Measurements from ENCODE around the gene ZNF621.
"Not testable (repeated sequence)": the region's sequence is repeated elsewhere in the genome, so short reads cannot be mapped to it uniquely, and the experiment has no call there.

Gene ZNF621

GRCh38 chr3:40546816-40547215 lies 22.1 kb downstream of the ZNF621 start:
- DNase-seq (ENCODE audit: low spot score): no peak

- DNase-seq (ENCODE audit: low spot score): no peak
Measured at GRCh38 chr3:40550167-40550566, 25.4 kb downstream of the ZNF621 start.

GRCh38 chr3:40557575-40558161 lies 32.9 kb downstream of the ZNF621 start:
- no peak for DNase-seq (ENCODE audit: low spot score)

GRCh38 chr3:40562482-40562881 lies 37.7 kb downstream of the ZNF621 start:
- not testable (repeated sequence) for DNase-seq (ENCODE audit: low spot score)

- DNase-seq (ENCODE audit: low spot score): not testable (repeated sequence)
Measured at GRCh38 chr3:40565629-40566028, 40.9 kb downstream of the ZNF621 start.

- DNase-seq (ENCODE audit: low spot score): no peak
Measured at GRCh38 chr3:40566694-40567093, 41.9 kb downstream of the ZNF621 start.

GRCh38 chr3:40572588-40572987 lies 47.8 kb downstream of the ZNF621 start:
- no peak for DNase-seq (ENCODE audit: low spot score)

- DNase-seq (ENCODE audit: low spot score): no peak
Measured at GRCh38 chr3:40574050-40574449, 49.3 kb downstream of the ZNF621 start.

- no peak for DNase-seq (ENCODE audit: low spot score)
Measured at GRCh38 chr3:40574661-40575060, 49.9 kb downstream of the ZNF621 start.

GRCh38 chr3:40576396-40576795 lies 51.6 kb downstream of the ZNF621 start:
- no peak for DNase-seq (ENCODE audit: low spot score)

GRCh38 chr3:40580494-40581091 lies 55.8 kb downstream of the ZNF621 start:
- DNase-seq (ENCODE audit: low spot score): peak; percentile 70

- DNase-seq (ENCODE audit: low spot score): no peak
Measured at GRCh38 chr3:40581166-40581565, 56.4 kb downstream of the ZNF621 start.

GRCh38 chr3:40582401-40583027 lies 57.8 kb downstream of the ZNF621 start:
- DNase-seq (ENCODE audit: low spot score): no peak

- no peak for DNase-seq (ENCODE audit: low spot score)
Measured at GRCh38 chr3:40583691-40584090, 58.9 kb downstream of the ZNF621 start.

GRCh38 chr3:40584625-40585189 lies 59.9 kb downstream of the ZNF621 start:
- DNase-seq (ENCODE audit: low spot score): peak; percentile 67

- no peak for DNase-seq (ENCODE audit: low spot score)
Measured at GRCh38 chr3:40585381-40586016, 60.7 kb downstream of the ZNF621 start.

- DNase-seq (ENCODE audit: low spot score): no peak
Measured at GRCh38 chr3:40586901-40587300, 62.1 kb downstream of the ZNF621 start.

GRCh38 chr3:40588406-40588805 lies 63.6 kb downstream of the ZNF621 start:
- DNase-seq (ENCODE audit: low spot score): no peak

All from kidney capillary endothelial cell (primary cell).